K562 (cell line): Measurements from ENCODE around the gene TIMP3. TPM values are rescaled to one million over a fixed set of nuclear protein-coding genes. Genes with fewer than 3 reads are reported as not detected.

Experiments used
- ATAC-seq: fragments of 200-7000 bp; cut with Tn5 transposase; 3 replicates; pipeline ENCODE4 v1.9.1; 2020; ENCODE audit warnings: moderate library complexity
- BruUV-seq: library from RNA; stranded (reverse); fragments of 400-500 nt; replicated peaks from 2 replicates; lab custom pipeline; 2021; lab: Mats Ljungman, UMichigan
- CTCF ChIA-PET: fragments of 300-600 bp; formaldehyde crosslinking; extraction: SDS; loops from one replicate; lab custom pipeline; 2021; ENCODE audit warnings: low intra/inter-chr PET ratio; lab: Yijun Ruan, JAX
- POLR2A ChIA-PET: fragments of 300-600, 350-650 bp; sonication (Branson Sonifier 250); formaldehyde crosslinking; extraction: SDS; loops from one replicate; lab custom pipeline; 2021; ENCODE audit warnings: antibody characterized with exemption, inconsistent platforms; lab: Yijun Ruan, JAX
- DNase-seq, 4 experiments: peaks; one replicate each; pipeline versions ENCODE4 v3.0.0 to v3.0.0-alpha.2; 2011 to 2018; ENCODE audit warnings: low spot score in 3 of 4, mixed read lengths in 3 of 4; ENCODE audit errors: extremely low read depth in 1 of 4
- FAIRE-seq: peaks from 2 replicates; lab custom pipeline; 2011; peaks lifted over from hg19 to GRCh38; lab: Jason Lieb, UNC
- H2AFZ ChIP-seq: 2 replicates; pipeline ENCODE4 v1.6.0; 2011; ENCODE audit warnings: low read depth, low read length, control low read depth, inconsistent platforms
- H3K27ac ChIP-seq: fragments of 200-600 bp; 3 replicates; pipeline ENCODE4 v1.8.0; 2011; ENCODE audit warnings: low read depth, mild to moderate bottlenecking, control low read depth, inconsistent platforms, low read length, moderate library complexity, mixed read lengths; ENCODE audit errors: extremely low read depth
- H3K27me3 ChIP-seq, 2 experiments: fragments of 300-600 bp in 1 of 2; 2 replicates in 1 of 2; 3 replicates in 1 of 2; pipeline versions ENCODE4 v1.6.0 to v1.8.0; 2011; ENCODE audit warnings: inconsistent platforms in 2 of 2, low read length in 2 of 2, mild to moderate bottlenecking in 1 of 2, mixed read lengths in 1 of 2, moderate library complexity in 1 of 2; ENCODE audit not compliant: control insufficient read depth in 2 of 2, insufficient read depth in 2 of 2
- H3K36me3 ChIP-seq: fragments of 300-600 bp; 3 replicates; pipeline ENCODE4 v1.8.0; 2011; ENCODE audit warnings: mild to moderate bottlenecking, low read length, inconsistent platforms; ENCODE audit not compliant: control insufficient read depth, insufficient read depth
- H3K4me1 ChIP-seq, 2 experiments: fragments of 200-600 bp in 1 of 2; replicated peaks in 1 of 2; 2 replicates in 1 of 2; 3 replicates in 1 of 2; pipeline versions ENCODE4 v1.5.1 to v1.8.0; 2011; ENCODE audit warnings: inconsistent platforms in 2 of 2, low read length in 2 of 2, mild to moderate bottlenecking in 1 of 2, mixed read lengths in 1 of 2, moderate library complexity in 1 of 2; ENCODE audit not compliant: control insufficient read depth in 2 of 2, insufficient read depth in 2 of 2
- H3K4me2 ChIP-seq: 2 replicates; pipeline ENCODE4 v1.6.1; 2011; ENCODE audit warnings: low read length, control low read depth, inconsistent platforms, mixed read lengths; ENCODE audit not compliant: insufficient read depth
- H3K4me3 ChIP-seq: fragments of 200-600 bp; sonication (generic), shearing (Covaris generic); 2 replicates; pipeline ENCODE4 v1.5.1; 2016; ENCODE audit warnings: control low read depth, inconsistent platforms
- H3K79me2 ChIP-seq: fragments of 200-600 bp; 3 replicates; pipeline ENCODE4 v1.8.0; 2011; ENCODE audit warnings: low read length, inconsistent platforms; ENCODE audit not compliant: control insufficient read depth, insufficient read depth
- H3K9ac ChIP-seq, 2 experiments: 2 replicates each; pipeline versions ENCODE4 v1.6.0 to v1.6.1; 2011; ENCODE audit warnings: low read depth in 2 of 2, low read length in 2 of 2, control low read depth in 1 of 2, inconsistent platforms in 1 of 2, mild to moderate bottlenecking in 1 of 2, mixed read lengths in 1 of 2; ENCODE audit not compliant: insufficient read depth in 1 of 2
- H3K9me1 ChIP-seq: one replicate; pipeline ENCODE4 v1.6.0; 2011; ENCODE audit warnings: inconsistent platforms, mild to moderate bottlenecking, low read length, moderate library complexity; ENCODE audit not compliant: control insufficient read depth, insufficient read depth
- H3K9me3 ChIP-seq: replicated peaks from 2 replicates; pipeline ENCODE4 v1.5.1; 2011; ENCODE audit warnings: low read depth, low read length, inconsistent platforms; ENCODE audit not compliant: control insufficient read depth, insufficient read depth
- H4K20me1 ChIP-seq: replicated peaks from 2 replicates; pipeline ENCODE4 v1.6.1; 2011; ENCODE audit warnings: low read length, inconsistent platforms, mixed read lengths; ENCODE audit not compliant: control insufficient read depth, insufficient read depth
- HDAC2 ChIP-seq: fragments of 450-650 bp; IDR thresholded peaks from 2 replicates; pipeline ENCODE4 v1.6.1; 2016; ENCODE audit warnings: mild to moderate bottlenecking
- L3MBTL2 ChIP-seq: fragments of 450-650 bp; IDR thresholded peaks from 2 replicates; pipeline ENCODE4 v1.6.1; 2016; ENCODE audit warnings: mild to moderate bottlenecking, moderate library complexity
- MCM5 ChIP-seq: fragments of 450-650 bp; IDR thresholded peaks from 2 replicates; pipeline ENCODE4 v1.6.1; 2016; ENCODE audit warnings: low read depth
- MED1 ChIP-seq: sonication (generic); formaldehyde crosslinking; IDR thresholded peaks from 2 replicates; pipeline ENCODE4 v1.8.1; 2023; ENCODE audit warnings: missing genetic modification reagents, borderline replicate concordance
- RBM34 ChIP-seq: fragments of 200-400 bp; formaldehyde crosslinking; IDR thresholded peaks from 2 replicates; pipeline ENCODE4 v1.6.1; 2018; ENCODE audit warnings: low read length, borderline replicate concordance; ENCODE audit not compliant: insufficient read depth
- SP1 ChIP-seq: sonication (generic); formaldehyde crosslinking; IDR thresholded peaks from 2 replicates; pipeline ENCODE4 v1.8.1; 2022; ENCODE audit warnings: mild to moderate bottlenecking, missing genetic modification reagents
- ZNF212 ChIP-seq: fragments of 450-650 bp; formaldehyde crosslinking; IDR thresholded peaks from 2 replicates; pipeline ENCODE4 v1.4.0; 2020; ENCODE audit warnings: mild to moderate bottlenecking
- ZNF589 ChIP-seq: fragments of 200-800 bp; sonication (Bioruptor generic); IDR thresholded peaks from 2 replicates; pipeline ENCODE4 v1.6.1; 2016; ENCODE audit warnings: low read depth, missing genetic modification characterization, missing compliant biosample characterization
- WGBS: fragments of 100-300 bp; shearing (Covaris generic); methylation state at CpG from one replicate; pipeline ENCODE4 v1.1.6; 2016; ENCODE audit warnings: low coverage, mixed read lengths; ENCODE audit not compliant: insufficient coverage; ENCODE audit errors: missing lambda C conversion rate; 5-methylcytosine and 5-hydroxymethylcytosine counted together
- in situ Hi-C: fragments of 300-500 bp; cut with MboI; formaldehyde crosslinking; loops from 4 replicates; pipeline ENCODE4 v1.15.0; 2018; ENCODE audit warnings: inconsistent platforms, mixed read lengths
- intact Hi-C: fragments of 100-400 bp; cut with micrococcal nuclease; formaldehyde crosslinking; loops from 2 replicates; pipeline ENCODE4 v1.14.2; 2022
- polyA plus RNA-seq, 8 experiments: library from polyadenylated mRNA; depleted of rRNA in 4 of 8; stranded (reverse) in 5 of 8; unstranded in 3 of 8; fragments of >200 nt; fragmentation: Nextera tagmentation in 2 of 8; fragmentation: Illumina TruSeq in 1 of 8; extraction: Ambion mirVana in 2 of 8; extraction: Trizol in 1 of 8; gene quantifications; 2 replicates each; pipeline versions ENCODE4 v1.2.1 to v1.2.3, GENCODE V29; 2011 to 2014; ENCODE audit warnings: inconsistent platforms in 1 of 8, missing spikeins in 1 of 8
- total RNA-seq, 7 experiments: library from RNA; depleted of rRNA in 6 of 7; stranded (reverse); fragments of >200 nt in 6 of 7; fragmentation: Illumina TruSeq in 2 of 7; extraction: Trizol in 2 of 7; gene quantifications; 2 replicates each; pipeline versions ENCODE4 v1.2.1 to v1.2.3, GENCODE V29; 2011 to 2021; ENCODE audit warnings: low replicate concordance in 1 of 7
- TF ChIP-seq, protein P1 (sequence below): fragments of 200-800 bp; sonication (Bioruptor generic); IDR thresholded peaks from 2 replicates; pipeline ENCODE4 v1.6.1; 2017; ENCODE audit warnings: missing genetic modification characterization, missing compliant biosample characterization

TIMP3 gene
- total and polyA plus RNA-seq, 9 of the 15 experiments (the other 6 are each of a cell fraction or from before 2014, with no cell fraction given) = 0.07 to 0.73 (median 0.18) TPM

DNA sequence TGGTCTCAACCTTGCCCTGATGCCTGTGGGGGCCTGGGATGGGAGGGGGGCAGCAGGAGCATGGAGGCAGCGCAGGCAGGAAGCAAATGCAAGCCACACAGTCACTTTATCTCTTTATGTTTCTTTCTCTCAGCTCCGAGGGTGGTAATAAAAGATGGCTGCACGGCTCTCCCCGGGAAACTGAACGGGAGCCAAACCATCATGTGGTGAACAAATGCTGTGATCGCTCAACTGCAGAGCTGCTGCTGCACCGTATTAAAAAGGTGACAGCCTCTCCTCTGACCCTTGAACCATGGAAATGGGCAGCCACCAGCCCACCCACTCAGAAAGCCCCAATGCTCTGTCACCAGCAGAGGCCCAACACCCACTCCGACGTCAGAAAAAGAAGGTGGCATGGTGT is 110.0 kb downstream of the TIMP3 start:
- CTCF ChIA-PET = no interaction called here
- no TSS peak for BruUV-seq
- intact Hi-C loops = no loop called here

More for the DNA sequence above, 110.0 kb downstream of the TIMP3 start:
- H3K9ac ChIP-seq = no peak overlapping the region
- H3K4me1 ChIP-seq = no peaks in the 10 kb centered on the region; a peak in 2 of 5 replicates
- H3K27ac ChIP-seq = no peak overlapping the region
- H3K4me2 ChIP-seq = peak overlapping the region; percentile 41; the same call in 1 of the 2 replicates
- H3K79me2 ChIP-seq = no peaks in the 10 kb centered on the region
- no peaks in the 10 kb centered on the region for H4K20me1 ChIP-seq
- POLR2A ChIA-PET = interaction anchor here (0.7 kb wide), 1 partner anchor 17 kb away, joined by 3 read pairs; no protein-coding TSS in a partner anchor
- in situ Hi-C loops = no loop called here
- no peaks in the 10 kb centered on the region for H3K9me3 ChIP-seq
- 21% methylated on average over 8 of the region's 9 CpGs for WGBS
- H3K9me1 ChIP-seq = no peaks in the 10 kb centered on the region
- no peaks in the 10 kb centered on the region for H3K36me3 ChIP-seq
- H2AFZ ChIP-seq = peak overlapping the region; percentile 81
- H3K4me3 ChIP-seq = no peak overlapping the region
- no peaks in the 10 kb centered on the region for H3K27me3 ChIP-seq
- FAIRE-seq (no peak), ATAC-seq (0 out of 3 replicates have a peak, but pooled peaks have one; percentile 28), DNase-seq (no peak)
- TF ChIP-seq MCM5 (no peak), HDAC2 (no peak), ZNF589 (CRISPR knock-in tag) (no peak), ZNF212 (no peak), SP1 (CRISPR knock-in tag) (no peak), L3MBTL2 (no peak), MED1 (no peak), RBM34 (no peak)
- TF ChIP-seq, protein P1, sequence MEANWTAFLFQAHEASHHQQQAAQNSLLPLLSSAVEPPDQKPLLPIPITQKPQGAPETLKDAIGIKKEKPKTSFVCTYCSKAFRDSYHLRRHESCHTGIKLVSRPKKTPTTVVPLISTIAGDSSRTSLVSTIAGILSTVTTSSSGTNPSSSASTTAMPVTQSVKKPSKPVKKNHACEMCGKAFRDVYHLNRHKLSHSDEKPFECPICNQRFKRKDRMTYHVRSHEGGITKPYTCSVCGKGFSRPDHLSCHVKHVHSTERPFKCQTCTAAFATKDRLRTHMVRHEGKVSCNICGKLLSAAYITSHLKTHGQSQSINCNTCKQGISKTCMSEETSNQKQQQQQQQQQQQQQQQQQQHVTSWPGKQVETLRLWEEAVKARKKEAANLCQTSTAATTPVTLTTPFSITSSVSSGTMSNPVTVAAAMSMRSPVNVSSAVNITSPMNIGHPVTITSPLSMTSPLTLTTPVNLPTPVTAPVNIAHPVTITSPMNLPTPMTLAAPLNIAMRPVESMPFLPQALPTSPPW (CRISPR knock-in tag) = no peak
